ENCODE measurements around the gene PLA2G6.
A peak's percentile ranks its signal among the peaks of the same experiment; 100 is the strongest.
"Not testable (repeated sequence)": the region's sequence is repeated elsewhere in the genome, so short reads cannot be mapped to it uniquely, and the experiment has no call there.

Gene PLA2G6

GRCh38 chr22:38126928-38127668 is 54.5 kb downstream of the PLA2G6 start:
- DNase-seq, result no peak

- DNase-seq, result no peak
Observed at GRCh38 chr22:38125751-38126201, 55.9 kb downstream of the PLA2G6 start.

DNA sequence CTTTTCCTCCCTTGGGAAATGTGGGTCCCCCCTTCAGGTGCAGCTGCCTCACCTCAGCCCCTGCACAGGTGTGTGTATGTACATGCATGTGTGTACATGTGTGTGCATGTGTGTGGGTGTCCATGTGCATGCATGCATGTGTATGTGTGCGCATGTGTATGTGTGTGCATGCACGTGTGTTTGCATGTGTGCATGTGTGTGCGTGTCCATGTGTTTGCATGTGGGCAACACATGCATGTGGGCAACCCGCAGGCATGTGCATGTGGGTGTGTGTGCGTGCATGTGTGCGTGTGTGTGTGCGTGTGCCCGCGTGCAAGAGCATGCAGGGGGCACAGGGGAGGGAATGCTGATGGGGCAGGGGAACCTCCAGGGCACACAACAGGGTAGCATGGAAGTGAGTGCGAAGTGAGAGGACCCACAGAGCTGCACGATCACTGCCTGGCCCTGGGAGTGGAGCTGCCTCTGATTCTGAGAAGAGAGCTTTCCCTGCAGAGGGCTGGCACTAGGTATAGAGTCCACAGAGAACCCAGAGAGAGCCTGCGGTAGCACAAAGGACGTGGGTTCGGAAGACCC is 56.5 kb downstream of the PLA2G6 start:
- no peak for DNase-seq

DNA sequence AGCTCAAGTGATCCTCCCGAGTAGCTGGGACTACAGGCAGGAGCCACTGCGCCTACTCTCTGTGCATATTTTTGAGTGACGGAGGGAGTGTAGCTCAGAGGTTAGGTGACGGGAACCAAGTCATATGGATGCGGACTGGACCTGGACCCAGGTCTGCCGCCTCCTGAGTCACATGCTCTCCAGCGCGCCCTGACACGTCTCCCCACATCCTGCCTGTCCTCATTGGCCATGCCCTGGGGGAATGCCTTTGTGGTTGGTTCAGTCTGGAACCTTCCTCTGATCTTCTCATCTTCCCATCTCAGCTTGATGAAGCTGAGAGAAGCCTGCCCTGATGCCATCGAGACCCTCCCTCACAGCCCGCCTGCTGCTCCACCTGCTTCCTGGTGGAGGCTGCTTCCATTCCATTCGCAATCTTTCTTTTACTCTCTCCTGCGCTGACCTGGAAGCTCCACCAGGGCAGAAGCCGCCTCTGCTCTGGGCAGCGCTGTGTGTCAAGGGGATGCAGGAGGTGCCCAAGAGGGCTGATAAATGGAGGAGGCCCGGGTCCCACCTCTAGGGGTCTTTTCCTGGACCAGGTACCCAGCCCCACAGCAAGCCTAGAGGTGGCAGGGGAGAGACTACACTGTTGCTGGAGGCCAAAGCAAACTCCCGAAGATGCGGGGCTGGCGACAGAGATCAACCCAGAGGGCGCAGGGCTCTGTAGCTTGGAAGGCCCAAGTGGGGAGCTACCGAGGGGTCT is 57.2 kb downstream of the PLA2G6 start:
- no peak for DNase-seq

DNA sequence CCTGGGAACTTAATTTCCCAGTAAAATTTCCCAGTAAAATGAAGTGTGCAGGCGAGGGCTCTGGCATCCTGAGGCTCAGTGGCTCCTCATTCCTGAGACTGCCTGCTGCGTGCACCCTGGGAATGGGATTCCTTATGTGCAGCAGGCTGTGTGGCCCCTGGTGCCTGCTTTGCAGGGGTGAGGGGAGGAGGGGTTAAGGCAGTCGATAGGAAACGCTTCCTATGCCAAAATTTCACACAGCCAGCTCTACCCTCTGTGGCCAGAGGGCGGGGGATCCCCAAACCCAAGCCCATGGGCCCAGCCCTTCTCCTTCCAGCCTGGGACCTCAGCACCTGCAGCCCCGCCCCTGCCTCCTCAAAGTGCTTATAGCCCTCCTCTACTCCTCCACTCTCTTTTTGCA is 59.0 kb downstream of the PLA2G6 start:
- no peak for DNase-seq

DNA sequence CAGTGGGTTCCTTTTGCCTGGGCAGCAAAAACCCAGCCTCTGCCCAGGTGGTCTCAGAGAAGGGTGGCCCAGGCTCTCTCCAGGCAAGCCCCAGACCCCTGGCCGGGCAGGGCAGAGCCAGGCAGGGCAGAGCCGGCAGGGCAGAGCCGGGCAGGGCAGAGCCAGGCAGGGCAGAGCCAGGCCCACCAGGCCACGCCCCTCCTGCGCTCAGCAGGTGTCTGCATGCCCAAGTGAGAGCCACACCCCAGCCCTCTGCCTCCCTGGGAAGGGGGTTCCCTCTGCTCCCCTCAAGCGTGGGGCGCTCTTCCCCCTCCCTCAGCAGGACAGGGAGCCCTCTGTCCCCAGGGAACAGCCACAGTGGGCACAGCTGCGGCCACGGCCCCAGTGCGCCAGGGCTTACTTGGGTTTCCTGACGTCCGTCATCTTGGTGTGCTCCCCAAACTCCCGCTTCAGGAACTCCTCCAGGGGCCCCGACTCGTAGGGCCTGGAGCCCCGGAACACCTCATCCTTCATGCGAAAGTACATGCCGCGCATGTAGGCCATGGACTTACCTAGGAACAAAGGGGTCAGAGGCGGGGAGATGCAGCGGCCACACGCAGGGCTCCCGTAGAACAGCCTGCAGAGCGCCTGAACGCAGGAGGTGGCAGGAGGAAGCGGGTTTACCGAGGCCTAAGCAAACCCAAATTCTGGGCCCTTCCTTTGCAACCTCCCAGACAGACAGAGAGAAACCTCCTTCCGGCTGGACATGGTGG is 61.1 kb downstream of the PLA2G6 start:
- no peak for DNase-seq

DNA sequence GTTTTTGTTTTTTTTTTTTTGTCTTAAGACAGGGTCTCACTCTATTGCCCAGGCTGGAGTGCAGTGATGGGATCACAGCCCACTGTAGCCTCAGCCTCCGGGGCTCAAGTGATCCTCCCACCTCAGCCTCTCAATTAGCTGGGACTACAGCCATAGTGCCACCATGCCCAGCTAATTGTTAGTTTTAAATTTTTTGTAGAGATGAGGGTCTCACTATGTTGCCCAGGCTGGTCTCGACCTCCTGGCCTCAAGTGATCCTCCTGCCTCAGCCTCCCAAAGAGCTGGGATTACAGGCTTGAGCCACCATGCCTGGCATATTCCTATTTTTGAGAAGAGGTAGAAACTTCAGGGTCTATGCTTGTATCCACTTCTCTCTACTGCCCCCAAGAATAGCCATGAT is 62.9 kb downstream of the PLA2G6 start:
- DNase-seq, result not testable (repeated sequence)

DNA sequence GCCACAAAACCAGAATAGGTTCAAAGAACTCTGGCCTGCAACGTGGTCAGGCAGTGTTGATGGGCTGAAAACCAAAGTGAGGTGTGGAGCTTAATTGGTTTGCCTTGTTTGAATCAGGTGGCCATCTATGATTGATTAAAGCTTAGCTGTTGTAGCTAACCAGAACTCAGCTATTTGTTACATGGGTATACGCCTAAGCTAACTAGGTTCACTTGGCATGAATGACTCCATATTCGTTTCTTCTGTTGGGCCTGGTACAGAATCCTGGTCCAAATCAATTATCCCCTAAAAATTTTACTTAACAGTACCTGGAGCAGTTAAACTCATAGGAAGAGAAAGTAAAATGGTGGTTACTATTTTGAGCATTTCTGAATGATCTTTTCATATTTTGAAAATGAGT is 63.4 kb downstream of the PLA2G6 start:
- no peak for DNase-seq

GRCh38 chr22:38117556-38117955 is 64.1 kb downstream of the PLA2G6 start:
- DNase-seq, result not testable (repeated sequence)

DNA sequence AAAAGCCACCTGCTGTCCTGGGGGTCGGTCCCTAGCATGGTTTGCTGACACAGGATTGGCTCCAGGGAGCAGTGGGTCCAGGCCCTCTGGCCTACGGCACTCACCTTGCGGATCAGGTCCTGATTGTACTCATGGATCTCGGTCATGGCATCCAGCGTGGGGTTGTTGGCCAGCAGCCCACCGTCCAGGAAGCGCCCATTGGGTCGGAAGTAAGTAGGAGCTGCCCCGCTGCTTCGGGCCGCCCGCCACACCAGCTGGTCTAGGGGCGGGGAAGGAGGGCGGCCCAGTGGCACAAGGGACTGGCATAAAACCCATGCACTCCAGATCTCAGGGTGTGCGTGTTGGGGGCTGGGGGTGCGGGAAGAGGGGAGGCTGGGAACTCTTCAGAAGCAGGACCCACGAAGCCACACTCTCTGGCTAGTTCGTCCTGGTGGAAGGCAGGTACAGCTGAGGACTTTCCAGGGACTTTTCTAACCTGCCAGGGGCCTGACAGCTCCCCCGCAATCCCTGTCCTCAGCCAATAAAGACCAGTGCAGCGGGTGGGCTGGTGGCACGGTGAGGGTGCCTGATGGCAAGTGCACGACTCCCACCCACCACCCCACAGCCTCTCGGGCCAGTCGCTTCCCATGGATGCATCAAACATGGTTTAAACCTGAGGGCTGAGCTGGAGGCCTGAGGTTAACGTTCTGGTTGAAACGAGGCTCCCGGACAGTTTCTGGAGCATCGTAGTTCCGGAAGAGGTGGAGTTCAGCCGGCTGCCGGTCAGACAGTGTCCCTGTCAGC is 66.0 kb downstream of the PLA2G6 start:
- no peak for DNase-seq

DNA sequence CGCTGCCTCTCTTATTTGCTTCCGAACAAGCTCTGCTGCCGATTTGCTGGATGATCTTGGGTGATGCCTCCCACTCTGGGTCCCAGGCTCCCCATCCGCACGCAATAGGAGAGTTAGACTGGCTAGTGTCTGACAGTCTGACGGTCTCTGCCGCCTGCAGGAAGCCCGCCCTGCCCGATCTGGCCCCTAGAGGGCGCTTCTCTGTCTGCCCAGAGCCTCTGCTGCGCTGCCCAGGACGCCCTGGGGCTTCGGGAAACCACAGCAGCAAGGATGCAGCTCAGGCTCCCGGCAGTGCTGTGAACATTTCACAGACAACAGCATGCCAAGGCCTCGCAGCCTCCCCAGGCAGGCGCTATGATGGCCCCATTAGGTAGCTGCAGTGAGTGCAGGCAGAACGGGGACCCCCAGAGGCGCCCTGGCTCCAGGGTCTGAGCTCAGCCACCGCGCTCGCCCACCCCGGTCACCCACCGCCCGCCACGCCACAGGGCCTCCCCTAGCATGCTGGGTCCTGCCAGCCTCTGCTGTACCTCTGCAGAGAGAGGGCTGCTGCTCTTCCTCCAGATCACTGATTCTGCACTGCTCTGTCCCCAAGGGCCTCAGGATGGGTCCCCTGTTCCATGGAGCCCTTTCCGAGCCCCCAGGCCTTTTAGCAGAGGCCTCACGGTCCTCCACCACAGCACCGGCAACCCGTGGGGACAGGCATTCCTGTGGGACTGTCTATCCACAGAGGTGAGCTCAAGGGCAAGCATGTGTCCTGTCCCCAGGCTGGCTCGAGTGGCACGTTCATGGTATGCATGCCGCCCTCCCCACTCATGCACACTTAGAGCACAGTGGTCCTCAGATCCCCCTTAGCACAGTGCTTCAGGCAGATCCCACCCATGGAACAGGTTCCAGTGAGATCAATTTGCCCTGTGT is 66.9 kb downstream of the PLA2G6 start:
- peak; percentile 78 for DNase-seq

DNA sequence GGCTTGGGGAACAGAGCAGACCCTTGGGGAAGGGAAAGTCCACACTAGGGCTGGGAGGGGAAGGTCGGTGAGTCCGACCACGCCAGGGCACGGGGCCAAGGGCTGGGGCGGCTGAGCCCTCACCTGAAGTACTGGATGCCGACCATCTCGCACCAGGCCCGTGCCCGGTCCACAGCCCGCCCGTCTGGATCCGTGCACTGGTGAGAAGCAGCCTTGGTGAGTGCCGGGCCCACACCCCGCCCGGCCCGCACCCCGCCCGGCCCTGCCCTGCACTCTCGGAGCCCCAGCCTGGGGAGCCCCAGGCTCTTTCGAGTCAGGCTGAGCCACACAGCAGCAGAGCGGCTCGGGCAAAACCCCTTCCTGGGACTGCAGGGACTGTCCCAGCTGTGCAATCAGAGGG is 69.2 kb downstream of the PLA2G6 start:
- DNase-seq, result no peak

DNA sequence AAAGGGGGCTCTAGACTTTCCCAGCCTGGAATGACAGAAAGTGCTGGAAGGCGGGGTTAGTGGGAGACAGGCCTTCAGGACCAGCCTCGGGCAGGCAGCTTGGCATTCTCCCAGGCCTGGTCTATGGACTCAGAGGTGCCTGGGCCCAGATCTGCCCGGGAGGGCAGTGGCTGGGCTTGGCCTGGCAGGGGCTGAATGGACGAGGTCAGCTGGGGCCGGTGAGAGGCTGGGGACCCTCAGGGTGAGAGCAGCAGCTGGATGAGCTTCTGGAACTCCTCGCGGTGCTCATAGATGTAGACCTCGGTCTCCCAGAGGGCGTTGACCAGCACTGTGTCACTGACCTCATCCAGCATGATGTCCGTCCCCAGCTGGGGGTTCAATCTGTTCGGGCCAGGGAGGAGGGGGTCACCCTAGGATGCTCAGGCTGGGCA is 69.7 kb downstream of the PLA2G6 start:
- no peak for DNase-seq

GRCh38 chr22:38110863-38111852 is 70.5 kb downstream of the PLA2G6 start:
- DNase-seq, result no peak

GRCh38 chr22:38110008-38110862 is 71.4 kb downstream of the PLA2G6 start, which contains the start of gene BAIAP2L2:
Gene BAIAP2L2, minus strand, starts transcription at chr22:38110684. Its CDS starts 159 bp downstream, at chr22:38110525.
- DNase-seq, result no peak

DNA sequence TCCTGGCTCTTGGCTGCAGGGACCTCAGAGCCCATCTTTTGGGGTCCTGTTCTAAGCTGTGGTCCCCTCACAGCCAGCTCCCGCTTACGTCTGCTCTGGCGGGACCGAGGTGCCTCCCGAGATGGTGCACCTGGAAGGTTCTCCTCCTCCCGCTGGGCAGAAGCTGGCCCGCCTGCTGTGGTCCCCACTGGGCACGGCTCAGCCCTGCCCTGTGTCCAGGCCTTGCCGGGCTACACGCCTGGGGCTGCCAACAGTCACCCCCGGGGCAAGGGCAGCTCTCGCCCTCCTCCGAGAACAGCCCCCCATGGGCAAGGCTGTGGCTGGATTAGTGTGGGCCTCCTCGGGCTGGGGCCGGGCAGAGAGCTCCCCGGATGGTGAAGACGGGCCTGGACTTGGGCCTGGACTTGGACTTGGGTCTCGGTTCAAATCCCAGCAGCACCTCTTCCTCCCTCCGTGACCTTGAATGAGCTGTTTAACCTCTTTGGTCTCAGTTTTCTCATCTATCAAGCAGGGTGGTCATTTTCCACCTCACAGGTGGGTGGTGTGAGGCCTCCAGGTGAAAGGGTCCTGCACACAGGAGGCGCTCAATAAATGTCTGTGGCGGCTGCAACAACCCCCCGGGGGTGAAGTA is 72.1 kb downstream of the PLA2G6 start:
- DNase-seq, result no peak

DNA sequence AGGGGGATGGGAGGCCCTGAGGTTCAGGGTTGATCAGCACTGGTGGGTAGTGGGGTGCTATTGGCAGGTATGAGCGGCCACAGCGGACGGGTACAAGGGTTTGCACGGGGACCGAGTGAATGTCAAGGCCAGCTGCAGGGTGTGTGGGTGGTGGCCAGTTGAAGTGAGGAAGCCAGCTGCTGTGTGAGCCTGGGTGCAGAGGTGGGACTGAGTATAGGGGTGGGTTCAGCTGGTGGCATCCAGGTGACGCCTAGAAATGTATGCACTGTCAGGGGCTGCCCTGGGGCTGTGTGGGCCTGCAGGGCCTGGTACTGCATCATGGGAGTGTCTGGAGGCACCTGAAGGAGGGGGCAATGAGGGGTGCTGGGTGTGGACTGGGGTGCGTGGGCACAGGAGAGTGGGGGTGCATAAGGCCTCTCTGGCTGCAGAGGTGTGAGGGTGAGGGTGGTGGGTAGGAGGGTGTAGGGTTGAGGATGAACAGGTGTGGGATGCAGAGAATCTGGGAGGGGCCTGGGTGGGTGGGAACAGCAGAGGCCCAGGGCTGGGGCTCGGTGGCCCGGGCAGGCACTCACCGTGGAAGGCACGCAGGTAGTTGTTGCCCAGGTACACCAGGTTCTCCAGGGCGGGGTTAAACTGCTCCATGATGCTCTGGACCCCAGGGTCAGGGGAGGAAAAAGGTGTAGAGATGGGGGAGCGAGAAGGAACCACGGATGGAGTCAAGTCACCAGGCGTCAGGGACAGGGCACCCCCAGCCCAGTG is 72.9 kb downstream of the PLA2G6 start:
- no peak for DNase-seq
